Left hindlimb (tissue), 1 donor: ENCODE results near the gene MSL3B.

Source experiments
- DNase-seq: peaks from one replicate; pipeline ENCODE4 v3.0.0-alpha.2; 2018

The MSL3B gene

GRCh38 chr2:233816334-233816733, 51.9 kb downstream of the MSL3B start:
- no peak for DNase-seq

- no peak for DNase-seq
Measured at GRCh38 chr2:233815861-233816260, 52.3 kb downstream of the MSL3B start.
